ENCODE data around the gene SLC24A4.

The SLC24A4 gene

GRCh38 chr14:92387578-92387977 lies 64.6 kb downstream of the SLC24A4 start:
- DNase-seq (ENCODE audit: insufficient read length, low spot score) (no peak), FAIRE-seq (no peak)

GRCh38 chr14:92389598-92390158 lies 66.7 kb downstream of the SLC24A4 start:
- TF ChIP-seq TAF1 (IDR thresholded peaks at IDR 0.05; ENCODE audit: low read depth, low read length) (no peak), SPI1 (IDR thresholded peaks at IDR 0.05; ENCODE audit: low read depth, low read length) (no peak), POLR2A (IDR thresholded peaks at IDR 0.05; ENCODE audit: low read depth, low read length) (no peak), PAX5 (IDR thresholded peaks at IDR 0.05; ENCODE audit: insufficient read depth, low read length, severe bottlenecking) (no peak), POU2F2 (IDR thresholded peaks at IDR 0.05; ENCODE audit: low read depth, low read length) (no peak), POLR2AphosphoS5 (IDR thresholded peaks at IDR 0.05; ENCODE audit: low read depth, low read length) (no peak)
- FAIRE-seq (no peak), DNase-seq (ENCODE audit: insufficient read length, low spot score) (no peak)

More at GRCh38 chr14:92387578-92387977, 64.6 kb downstream of the SLC24A4 start:
- TF ChIP-seq PAX5 (IDR thresholded peaks at IDR 0.05; ENCODE audit: insufficient read depth, low read length, severe bottlenecking) (no peak), POLR2A (IDR thresholded peaks at IDR 0.05; ENCODE audit: low read depth, low read length) (no peak), POU2F2 (IDR thresholded peaks at IDR 0.05; ENCODE audit: low read depth, low read length) (no peak)

- DNase-seq (ENCODE audit: insufficient read length, low spot score) (no peak), FAIRE-seq (no peak)
These were observed 68.8 kb downstream of the SLC24A4 start for GRCh38 chr14:92391726-92392125.

GRCh38 chr14:92392711-92393110 lies 69.7 kb downstream of the SLC24A4 start:
- TF ChIP-seq PAX5 (IDR thresholded peaks at IDR 0.05; ENCODE audit: insufficient read depth, low read length, severe bottlenecking), result no peak
- TF ChIP-seq TAF1 (IDR thresholded peaks at IDR 0.05; ENCODE audit: low read depth, low read length), result no peak
- no peak for TF ChIP-seq SPI1 (IDR thresholded peaks at IDR 0.05; ENCODE audit: low read depth, low read length)
- TF ChIP-seq POLR2A (IDR thresholded peaks at IDR 0.05; ENCODE audit: low read depth, low read length), result no peak
- TF ChIP-seq POU2F2 (IDR thresholded peaks at IDR 0.05; ENCODE audit: low read depth, low read length), result no peak
- no peak for TF ChIP-seq POLR2AphosphoS5 (IDR thresholded peaks at IDR 0.05; ENCODE audit: low read depth, low read length)
- no peak for DNase-seq (ENCODE audit: insufficient read length, low spot score)
- no peak for FAIRE-seq

More at GRCh38 chr14:92391726-92392125, 68.8 kb downstream of the SLC24A4 start:
- TF ChIP-seq POLR2AphosphoS5 (IDR thresholded peaks at IDR 0.05; ENCODE audit: low read depth, low read length), result no peak
- no peak for TF ChIP-seq PAX5 (IDR thresholded peaks at IDR 0.05; ENCODE audit: insufficient read depth, low read length, severe bottlenecking)
- no peak for TF ChIP-seq POU2F2 (IDR thresholded peaks at IDR 0.05; ENCODE audit: low read depth, low read length)
- TF ChIP-seq POLR2A (IDR thresholded peaks at IDR 0.05; ENCODE audit: low read depth, low read length), result no peak
- no peak for TF ChIP-seq SPI1 (IDR thresholded peaks at IDR 0.05; ENCODE audit: low read depth, low read length)
- no peak for TF ChIP-seq TAF1 (IDR thresholded peaks at IDR 0.05; ENCODE audit: low read depth, low read length)

- no peak for FAIRE-seq
- TF ChIP-seq PAX5 (IDR thresholded peaks at IDR 0.05; ENCODE audit: insufficient read depth, low read length, severe bottlenecking) (no peak), POU2F2 (IDR thresholded peaks at IDR 0.05; ENCODE audit: low read depth, low read length) (no peak), SPI1 (IDR thresholded peaks at IDR 0.05; ENCODE audit: low read depth, low read length) (no peak), POLR2AphosphoS5 (IDR thresholded peaks at IDR 0.05; ENCODE audit: low read depth, low read length) (no peak), POLR2A (IDR thresholded peaks at IDR 0.05; ENCODE audit: low read depth, low read length) (no peak), TAF1 (IDR thresholded peaks at IDR 0.05; ENCODE audit: low read depth, low read length) (no peak)
- no peak for DNase-seq (ENCODE audit: insufficient read length, low spot score)
These were observed 74.4 kb downstream of the SLC24A4 start for GRCh38 chr14:92397150-92397952.

- no peak for DNase-seq (ENCODE audit: insufficient read length, low spot score)
- TF ChIP-seq POLR2AphosphoS5 (IDR thresholded peaks at IDR 0.05; ENCODE audit: low read depth, low read length), result no peak
- TF ChIP-seq PAX5 (IDR thresholded peaks at IDR 0.05; ENCODE audit: insufficient read depth, low read length, severe bottlenecking), result no peak
- no peak for FAIRE-seq
These were observed 75.1 kb downstream of the SLC24A4 start for GRCh38 chr14:92397953-92398564.

GRCh38 chr14:92398888-92399636 lies 76.1 kb downstream of the SLC24A4 start:
- FAIRE-seq (no peak), DNase-seq (ENCODE audit: insufficient read length, low spot score) (no peak)
- no peak for TF ChIP-seq TAF1 (IDR thresholded peaks at IDR 0.05; ENCODE audit: low read depth, low read length)
- no peak for TF ChIP-seq SPI1 (IDR thresholded peaks at IDR 0.05; ENCODE audit: low read depth, low read length)
- TF ChIP-seq POLR2AphosphoS5 (IDR thresholded peaks at IDR 0.05; ENCODE audit: low read depth, low read length), result no peak
- no peak for TF ChIP-seq POLR2A (IDR thresholded peaks at IDR 0.05; ENCODE audit: low read depth, low read length)
- no peak for TF ChIP-seq PAX5 (IDR thresholded peaks at IDR 0.05; ENCODE audit: insufficient read depth, low read length, severe bottlenecking)
- TF ChIP-seq POU2F2 (IDR thresholded peaks at IDR 0.05; ENCODE audit: low read depth, low read length), result no peak

- TF ChIP-seq POU2F2 (IDR thresholded peaks at IDR 0.05; ENCODE audit: low read depth, low read length) (peak; percentile 73; the same call in 1 of the 2 replicates), SPI1 (IDR thresholded peaks at IDR 0.05; ENCODE audit: low read depth, low read length) (peak; percentile 97), POLR2A (IDR thresholded peaks at IDR 0.05; ENCODE audit: low read depth, low read length) (no peak), TAF1 (IDR thresholded peaks at IDR 0.05; ENCODE audit: low read depth, low read length) (no peak)
- peak; percentile 83 for FAIRE-seq
- peak; percentile 32 for DNase-seq (ENCODE audit: insufficient read length, low spot score)
These were observed 77.8 kb downstream of the SLC24A4 start for GRCh38 chr14:92400579-92401444.
